AG09319 (cell line): ENCODE data around the gene TTC23.

Source experiments
- DNase-seq: peaks from one replicate; pipeline ENCODE4 v3.0.0-alpha.2; 2010; ENCODE audit warnings: low read depth; ENCODE audit errors: extremely low read depth
- CTCF ChIP-seq: IDR thresholded peaks from 2 replicates; pipeline ENCODE4 v1.5.1; 2011; ENCODE audit warnings: low read depth, mild to moderate bottlenecking, inconsistent platforms, low read length, moderate library complexity

The TTC23 gene

GRCh38 chr15:99145005-99145404 lies 104.4 kb downstream of the TTC23 start:
- no peak for DNase-seq
- no peak for TF ChIP-seq CTCF

GRCh38 chr15:99143655-99144610 lies 105.4 kb downstream of the TTC23 start:
- DNase-seq, result peak; percentile 28
- no peak for TF ChIP-seq CTCF

- DNase-seq, result no peak
- no peak for TF ChIP-seq CTCF
Observed at GRCh38 chr15:99143242-99143641, 106.1 kb downstream of the TTC23 start.

- no peak for TF ChIP-seq CTCF
- no peak for DNase-seq
Observed at GRCh38 chr15:99142562-99142961, 106.8 kb downstream of the TTC23 start.

- no peak for TF ChIP-seq CTCF
- DNase-seq, result no peak
Observed at GRCh38 chr15:99141943-99142342, 107.4 kb downstream of the TTC23 start.

GRCh38 chr15:99140590-99140989 lies 108.8 kb downstream of the TTC23 start:
- no peak for DNase-seq
- no peak for TF ChIP-seq CTCF

- TF ChIP-seq CTCF, result no peak
Observed at GRCh38 chr15:99139276-99139675, 110.1 kb downstream of the TTC23 start.

More at GRCh38 chr15:99139276-99139675, 110.1 kb downstream of the TTC23 start:
- no peak for DNase-seq
